ENCODE data around the gene ARID5B. TPM values are rescaled to one million over a fixed set of nuclear protein-coding genes. Genes with fewer than 3 reads are reported as not detected.

ARID5B gene
- total RNA-seq, 1 experiment from 2014 or later, result 168 TPM

DNA sequence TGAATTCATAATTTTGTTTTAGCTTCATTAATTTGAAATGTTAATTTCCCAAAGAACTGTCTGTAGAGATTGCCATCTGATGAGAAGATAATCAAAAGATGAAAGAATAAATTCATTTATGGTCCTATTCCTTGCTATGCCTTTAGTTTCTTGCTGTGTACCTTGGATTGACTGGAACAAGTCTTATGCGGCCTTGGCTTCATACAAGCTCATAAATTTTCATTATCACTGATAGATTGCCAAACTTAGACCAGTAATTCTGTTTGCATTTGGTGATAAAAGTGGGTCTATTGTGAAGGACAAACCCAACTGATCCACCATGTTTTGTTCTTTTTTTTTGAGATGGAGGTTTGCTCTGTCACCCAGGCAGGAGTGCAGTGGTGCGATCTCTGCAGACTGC is 48.2 kb downstream of the ARID5B start:
- Histone ChIP-seq H3K4me1 (peaks cover 58% of the 10 kb centered on the region), H3K27me3 (replicated peaks; ENCODE audit: control insufficient read depth, insufficient read depth, low read length) (no peaks in the 10 kb centered on the region), H3K9me3 (no peaks in the 10 kb centered on the region), H3K4me3 (ENCODE audit: low read depth, low read length) (no peak overlapping the region), H3K36me3 (ENCODE audit: control insufficient read depth, insufficient read depth, low read length) (peaks cover 9% of the 10 kb centered on the region)
- POLR2A ChIA-PET, result interaction anchor here (0.7 to 1.1 kb wide), 2 partner anchors 15 to 81 kb away, joined by 3 to 4 read pairs; no protein-coding TSS in a partner anchor
- intact Hi-C loops (cut with micrococcal nuclease; ENCODE audit: unreplicated experiment), result no loop called here
- no peaks in the 10 kb centered on the region for H3K9me3 Mint-ChIP-seq (ENCODE audit: unreplicated experiment)
- peaks cover 37% of the 10 kb centered on the region for H3K4me1 Mint-ChIP-seq (ENCODE audit: low read depth, unreplicated experiment)
- H3K27me3 Mint-ChIP-seq (ENCODE audit: insufficient read depth, unreplicated experiment), result no peaks in the 10 kb centered on the region
- CTCF ChIA-PET, result no interaction called here
- peak overlapping the region; percentile 67 for H3K27ac Mint-ChIP-seq (ENCODE audit: unreplicated experiment)
- no peak overlapping the region for H3K4me3 Mint-ChIP-seq (ENCODE audit: unreplicated experiment)
- BruUV-seq (replicated peaks), result no TSS peak
- DNase-seq, result no peak
- TF ChIP-seq CTCF (IDR thresholded peaks at IDR 0.05; ENCODE audit: insufficient read depth in 1 of 2, low read depth in 1 of 2, low read length in 1 of 2, severe bottlenecking in 1 of 2, unreplicated experiment in 1 of 2), result no peak
- peaks cover 96% of the 10 kb centered on the region for H3K36me3 Mint-ChIP-seq (ENCODE audit: insufficient read depth, unreplicated experiment)

GRCh38 chr10:61950449-61951143 is 49.1 kb downstream of the ARID5B start:
- no peak for TF ChIP-seq CTCF (IDR thresholded peaks at IDR 0.05; ENCODE audit: insufficient read depth in 1 of 2, low read depth in 1 of 2, low read length in 1 of 2, severe bottlenecking in 1 of 2, unreplicated experiment in 1 of 2)
- no peaks in the 10 kb centered on the region for H3K27me3 ChIP-seq (replicated peaks; ENCODE audit: control insufficient read depth, insufficient read depth, low read length)
- peaks cover 54% of the 10 kb centered on the region for H3K4me1 ChIP-seq
- Mint-ChIP-seq H3K4me3 (ENCODE audit: unreplicated experiment) (peak overlapping the region; percentile 39), H3K9me3 (ENCODE audit: unreplicated experiment) (no peaks in the 10 kb centered on the region), H3K4me1 (ENCODE audit: low read depth, unreplicated experiment) (peaks cover 33% of the 10 kb centered on the region), H3K27me3 (ENCODE audit: insufficient read depth, unreplicated experiment) (no peaks in the 10 kb centered on the region), H3K36me3 (ENCODE audit: insufficient read depth, unreplicated experiment) (peaks cover 98% of the 10 kb centered on the region), H3K27ac (ENCODE audit: unreplicated experiment) (peak overlapping the region; percentile 67)
- H3K36me3 ChIP-seq (ENCODE audit: control insufficient read depth, insufficient read depth, low read length), result peaks cover 9% of the 10 kb centered on the region
- ChIA-PET POLR2A (interaction anchor here (1.3 kb wide), 1 partner anchor 13 kb away, joined by 4 read pairs; no protein-coding TSS in a partner anchor), CTCF (no interaction called here)
- no TSS peak for BruUV-seq (replicated peaks)
- intact Hi-C loops (cut with micrococcal nuclease; ENCODE audit: unreplicated experiment), result no loop called here
- no peak overlapping the region for H3K4me3 ChIP-seq (ENCODE audit: low read depth, low read length)
- H3K9me3 ChIP-seq, result no peaks in the 10 kb centered on the region
- no peak for DNase-seq

DNA sequence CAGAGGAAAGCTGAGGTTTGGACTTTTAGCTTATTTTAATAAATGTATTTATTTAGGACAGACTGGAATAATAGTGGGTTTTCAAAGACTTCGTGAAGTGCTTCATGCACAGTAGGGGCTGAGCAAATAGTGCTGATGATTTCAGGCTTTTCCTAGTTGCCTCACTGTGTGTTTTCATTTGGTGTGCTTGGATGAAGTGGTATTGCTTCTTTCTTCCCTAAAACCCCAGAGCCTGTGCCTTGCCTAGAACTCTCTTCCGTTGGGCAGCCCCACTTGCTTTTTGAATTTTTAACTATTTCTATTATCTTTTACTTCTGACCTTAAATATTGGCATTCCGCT is 49.6 kb downstream of the ARID5B start:
- intact Hi-C loops (cut with micrococcal nuclease; ENCODE audit: unreplicated experiment), result no loop called here
- peaks cover 37% of the 10 kb centered on the region for H3K4me1 Mint-ChIP-seq (ENCODE audit: low read depth, unreplicated experiment)

More for the DNA sequence above, 49.6 kb downstream of the ARID5B start:
- H3K4me1 ChIP-seq, result peaks cover 54% of the 10 kb centered on the region
- H3K36me3 ChIP-seq (ENCODE audit: control insufficient read depth, insufficient read depth, low read length), result peaks cover 9% of the 10 kb centered on the region
- peak overlapping the region; percentile 39 for H3K4me3 Mint-ChIP-seq (ENCODE audit: unreplicated experiment)
- no peaks in the 10 kb centered on the region for H3K27me3 ChIP-seq (replicated peaks; ENCODE audit: control insufficient read depth, insufficient read depth, low read length)
- H3K27ac Mint-ChIP-seq (ENCODE audit: unreplicated experiment), result peak overlapping the region; percentile 67
- TF ChIP-seq CTCF (IDR thresholded peaks at IDR 0.05; ENCODE audit: insufficient read depth in 1 of 2, low read depth in 1 of 2, low read length in 1 of 2, severe bottlenecking in 1 of 2, unreplicated experiment in 1 of 2), result no peak
- no peaks in the 10 kb centered on the region for H3K27me3 Mint-ChIP-seq (ENCODE audit: insufficient read depth, unreplicated experiment)
- no peak for DNase-seq
- CTCF ChIA-PET, result interaction anchor here (1.5 to 2.1 kb wide), 2 partner anchors 13 to 54 kb away, joined by 6 to 9 read pairs; no protein-coding TSS in a partner anchor
- H3K9me3 Mint-ChIP-seq (ENCODE audit: unreplicated experiment), result no peaks in the 10 kb centered on the region
- peaks cover 98% of the 10 kb centered on the region for H3K36me3 Mint-ChIP-seq (ENCODE audit: insufficient read depth, unreplicated experiment)
- H3K9me3 ChIP-seq, result no peaks in the 10 kb centered on the region
- no peak overlapping the region for H3K4me3 ChIP-seq (ENCODE audit: low read depth, low read length)
- POLR2A ChIA-PET, result interaction anchor here (1.3 to 1.8 kb wide), 2 partner anchors 14 to 114 kb away, joined by 4 to 5 read pairs; no protein-coding TSS in a partner anchor
- BruUV-seq (replicated peaks), result no TSS peak

Measured in Caco-2 (cell line).